ENCODE data around the gene NUP210. TPM values are rescaled to one million over a fixed set of nuclear protein-coding genes. Genes with fewer than 3 reads are reported as not detected.

NUP210 gene
- total and polyA plus RNA-seq, 2 experiments from 2014 or later, result 13.8 to 73.9 TPM

DNA sequence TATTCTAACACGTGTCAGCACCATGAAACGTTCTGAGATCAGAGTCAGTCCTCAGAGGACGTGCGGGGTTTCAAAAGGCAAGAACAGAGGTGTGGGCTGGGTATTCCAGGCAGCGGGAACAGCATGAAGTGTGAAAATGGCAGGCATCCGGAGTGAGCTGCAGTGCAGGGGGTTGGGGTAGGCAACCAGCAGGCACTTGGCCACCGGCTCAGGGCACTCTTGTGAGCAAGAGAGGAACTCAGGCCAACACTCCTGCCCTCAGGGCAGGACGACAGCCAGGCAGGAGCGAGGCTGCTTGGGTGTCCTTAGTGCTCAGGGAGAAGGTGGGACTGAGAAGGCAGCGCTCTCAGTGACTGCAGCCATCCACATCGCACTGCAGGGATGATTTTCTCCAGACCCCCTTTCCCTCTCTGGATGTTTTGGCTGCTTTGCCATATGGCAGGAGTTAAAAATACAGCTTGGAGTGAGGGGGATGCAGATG lies 151.1 kb downstream of the NUP210 start:
- Histone ChIP-seq H3F3A (replicated peaks; ENCODE audit: low read depth) (no peaks in the 10 kb centered on the region), H3K27me3 (ENCODE audit: insufficient read depth) (no peaks in the 10 kb centered on the region), H3K9me2 (ENCODE audit: insufficient read depth) (no peaks in the 10 kb centered on the region), H2AFZ (no peak overlapping the region), H3K79me2 (replicated peaks; ENCODE audit: insufficient read depth) (no peaks in the 10 kb centered on the region), H3K4me2 (no peak overlapping the region), H3K4me3 (no peak overlapping the region), H3K36me3 (ENCODE audit: insufficient read depth) (no peaks in the 10 kb centered on the region), H3K27ac (ENCODE audit: low read depth) (no peak overlapping the region), H3K4me1 (ENCODE audit: insufficient read depth) (no peaks in the 10 kb centered on the region), H4K20me1 (replicated peaks; ENCODE audit: insufficient read depth) (no peaks in the 10 kb centered on the region)
- Mint-ChIP-seq H3K4me1 (peaks cover 3% of the 10 kb centered on the region), H3K36me3 (ENCODE audit: low read depth) (peaks cover 10% of the 10 kb centered on the region; the same call in 2 of the 3 replicates), H3K9me3 (peaks cover 10% of the 10 kb centered on the region; the same call in 2 of the 3 replicates), H3K27ac (no peak overlapping the region), H3K4me3 (no peak overlapping the region), H3K27me3 (ENCODE audit: insufficient read depth, low read depth, poor library complexity) (peaks cover 11% of the 10 kb centered on the region)
- DNase-seq (ENCODE audit: low spot score), result no peak
- TF ChIP-seq, protein P1, sequence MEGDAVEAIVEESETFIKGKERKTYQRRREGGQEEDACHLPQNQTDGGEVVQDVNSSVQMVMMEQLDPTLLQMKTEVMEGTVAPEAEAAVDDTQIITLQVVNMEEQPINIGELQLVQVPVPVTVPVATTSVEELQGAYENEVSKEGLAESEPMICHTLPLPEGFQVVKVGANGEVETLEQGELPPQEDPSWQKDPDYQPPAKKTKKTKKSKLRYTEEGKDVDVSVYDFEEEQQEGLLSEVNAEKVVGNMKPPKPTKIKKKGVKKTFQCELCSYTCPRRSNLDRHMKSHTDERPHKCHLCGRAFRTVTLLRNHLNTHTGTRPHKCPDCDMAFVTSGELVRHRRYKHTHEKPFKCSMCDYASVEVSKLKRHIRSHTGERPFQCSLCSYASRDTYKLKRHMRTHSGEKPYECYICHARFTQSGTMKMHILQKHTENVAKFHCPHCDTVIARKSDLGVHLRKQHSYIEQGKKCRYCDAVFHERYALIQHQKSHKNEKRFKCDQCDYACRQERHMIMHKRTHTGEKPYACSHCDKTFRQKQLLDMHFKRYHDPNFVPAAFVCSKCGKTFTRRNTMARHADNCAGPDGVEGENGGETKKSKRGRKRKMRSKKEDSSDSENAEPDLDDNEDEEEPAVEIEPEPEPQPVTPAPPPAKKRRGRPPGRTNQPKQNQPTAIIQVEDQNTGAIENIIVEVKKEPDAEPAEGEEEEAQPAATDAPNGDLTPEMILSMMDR (conservative IDR thresholded peaks at IDR 0.05; ENCODE audit: low read depth in 2 of 2), result no peak
- no peak for TF ChIP-seq ZNF114 (CRISPR knock-in tag; IDR thresholded peaks at IDR 0.05)
- TF ChIP-seq EZH2 (IDR thresholded peaks at IDR 0.05; ENCODE audit: low read depth, unreplicated experiment), result no peak
- TF ChIP-seq CREB1 (CRISPR knock-in tag; IDR thresholded peaks at IDR 0.05; ENCODE audit: low read depth), result no peak
- no peak for TF ChIP-seq EZH2phosphoT487 (IDR thresholded peaks at IDR 0.05; ENCODE audit: unreplicated experiment)
- TF ChIP-seq ZNF462 (CRISPR knock-in tag; IDR thresholded peaks at IDR 0.05), result no peak
- TF ChIP-seq ZNF331 (CRISPR knock-in tag; IDR thresholded peaks at IDR 0.05; ENCODE audit: low read depth), result no peak
- no peak for TF ChIP-seq POLR2AphosphoS5 (IDR thresholded peaks at IDR 0.05; ENCODE audit: low read depth)
- no peak for TF ChIP-seq ETS1 (IDR thresholded peaks at IDR 0.05)
- TF ChIP-seq JUNB (IDR thresholded peaks at IDR 0.05; ENCODE audit: unreplicated experiment), result no peak
- TF ChIP-seq REST (IDR thresholded peaks at IDR 0.05; ENCODE audit: unreplicated experiment), result no peak
- no peak for ATAC-seq

All from GM23338 (cell line).